HG02973 (cell line): ENCODE measurements around the gene AATF.

Experiments
- ATAC-seq: cut with Tn5 transposase; IDR thresholded peaks from one replicate; pipeline ENCODE4 v1.9.1; 2021; ENCODE audit warnings: moderate library complexity; ENCODE audit not compliant: unreplicated experiment

Gene AATF

GRCh38 chr17:37101306-37101705 is 152.6 kb downstream of the AATF start:
- ATAC-seq, result no peak

- no peak for ATAC-seq
Measured at GRCh38 chr17:37103231-37103630, 154.5 kb downstream of the AATF start.

GRCh38 chr17:37106049-37106448 is 157.3 kb downstream of the AATF start:
- no peak for ATAC-seq
